Testis (tissue), 5 donors: ENCODE measurements around the gene C1QTNF5. TPM values are rescaled to one million over a fixed set of nuclear protein-coding genes. Genes with fewer than 3 reads are reported as not detected.
"Not testable (repeated sequence)": the region's sequence is repeated elsewhere in the genome, so short reads cannot be mapped to it uniquely, and the experiment has no call there.

Experiments used
- DNase-seq: peaks from one replicate; pipeline ENCODE4 v3.0.0-alpha.2; 2019
- H3K27ac ChIP-seq, 2 donors: fragments of 200-600 bp; sonication (generic); one replicate each; pipeline ENCODE4 v1.5.1; 2019
- H3K27me3 ChIP-seq: fragments of 200-600 bp; sonication (generic); one replicate; pipeline ENCODE4 v1.5.1; 2019
- H3K36me3 ChIP-seq: fragments of 200-600 bp; sonication (generic); one replicate; pipeline ENCODE4 v1.5.1; 2017; ENCODE audit warnings: low read depth; ENCODE audit errors: missing control alignments
- H3K4me1 ChIP-seq: fragments of 200-600 bp; sonication (generic); one replicate; pipeline ENCODE4 v1.5.1; 2019
- H3K4me3 ChIP-seq, 2 donors: fragments of 200-600 bp; sonication (generic); one replicate each; pipeline ENCODE4 v1.5.1; 2017 to 2019
- H3K9me3 ChIP-seq: fragments of 200-600 bp; sonication (generic); one replicate; pipeline ENCODE4 v1.5.1; 2017
- CTCF ChIP-seq, 3 experiments: fragments of 450-650 bp in 2 of 3; fragments of 200-600 bp in 1 of 3; sonication (generic) in 1 of 3; IDR thresholded peaks; one replicate each; pipeline ENCODE4 v1.5.1; 2016 to 2019; ENCODE audit warnings: antibody characterized with exemption in 3 of 3, mild to moderate bottlenecking in 2 of 3, moderate library complexity in 1 of 3
- POLR2A ChIP-seq: fragments of 450-650 bp; IDR thresholded peaks from one replicate; pipeline ENCODE4 v1.6.1; 2017; ENCODE audit warnings: antibody characterized with exemption, mild to moderate bottlenecking, moderate library complexity
- whole genome bisulfite sequencing, 2 donors: methylation state at CpG; one replicate each; pipeline ENCODE4 v1.1.5; 2018; 5-methylcytosine and 5-hydroxymethylcytosine counted together
- intact Hi-C: fragments of 100-400 bp; cut with DNase I; formaldehyde crosslinking; loops from one replicate; pipeline ENCODE4 v1.15.1; 2023; ENCODE audit warnings: low total_unique reads
- long read RNA-seq, 2 donors: transcript quantifications; one replicate each; lab custom pipeline, GENCODE V29; 2026
- polyA plus RNA-seq: library from polyadenylated mRNA; stranded (reverse); fragments of 350-450 nt; fragmentation: Illumina TruSeq; extraction: RNeasy Lipid Tissue Mini Kit (QIAGEN cat#74804); gene quantifications from one replicate; pipeline ENCODE4 v1.2.3, GENCODE V29; 2014; ENCODE audit warnings: low read depth, low replicate concordance; ENCODE audit not compliant: insufficient read depth
- total RNA-seq, 2 donors: library from RNA; depleted of rRNA; stranded (reverse); fragments of >200 nt; gene quantifications; one replicate each; pipeline ENCODE4 v1.2.3, GENCODE V29; 2016

The C1QTNF5 gene, protein sequence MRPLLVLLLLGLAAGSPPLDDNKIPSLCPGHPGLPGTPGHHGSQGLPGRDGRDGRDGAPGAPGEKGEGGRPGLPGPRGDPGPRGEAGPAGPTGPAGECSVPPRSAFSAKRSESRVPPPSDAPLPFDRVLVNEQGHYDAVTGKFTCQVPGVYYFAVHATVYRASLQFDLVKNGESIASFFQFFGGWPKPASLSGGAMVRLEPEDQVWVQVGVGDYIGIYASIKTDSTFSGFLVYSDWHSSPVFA
- total RNA-seq: 1 to 10 TPM; 4.7 to 5.3 TPM
- 12.6 TPM for polyA plus RNA-seq
- long read RNA-seq, donor 1, transcript C1QTNF5-202 (3 exons, 1,356 nt): minor isoform, 5 of 19 reads
- long read RNA-seq, donor 1, transcript C1QTNF5-203 (2 exons, 1,046 nt): major isoform, 14 of 19 reads
- long read RNA-seq, donor 1, partial matches to known transcripts: 0 of 19 reads
- long read RNA-seq, donor 1, other reads (novel, unspliced or antisense): 0 of 19 reads
- long read RNA-seq, donor 2, transcript C1QTNF5-203 (2 exons, 1,046 nt): major isoform, 8 of 14 reads
- long read RNA-seq, donor 2, transcript C1QTNF5-202 (3 exons, 1,356 nt): minor isoform, 6 of 14 reads
- long read RNA-seq, donor 2, partial matches to known transcripts: 0 of 14 reads
- long read RNA-seq, donor 2, other reads (novel, unspliced or antisense): 0 of 14 reads

DNA sequence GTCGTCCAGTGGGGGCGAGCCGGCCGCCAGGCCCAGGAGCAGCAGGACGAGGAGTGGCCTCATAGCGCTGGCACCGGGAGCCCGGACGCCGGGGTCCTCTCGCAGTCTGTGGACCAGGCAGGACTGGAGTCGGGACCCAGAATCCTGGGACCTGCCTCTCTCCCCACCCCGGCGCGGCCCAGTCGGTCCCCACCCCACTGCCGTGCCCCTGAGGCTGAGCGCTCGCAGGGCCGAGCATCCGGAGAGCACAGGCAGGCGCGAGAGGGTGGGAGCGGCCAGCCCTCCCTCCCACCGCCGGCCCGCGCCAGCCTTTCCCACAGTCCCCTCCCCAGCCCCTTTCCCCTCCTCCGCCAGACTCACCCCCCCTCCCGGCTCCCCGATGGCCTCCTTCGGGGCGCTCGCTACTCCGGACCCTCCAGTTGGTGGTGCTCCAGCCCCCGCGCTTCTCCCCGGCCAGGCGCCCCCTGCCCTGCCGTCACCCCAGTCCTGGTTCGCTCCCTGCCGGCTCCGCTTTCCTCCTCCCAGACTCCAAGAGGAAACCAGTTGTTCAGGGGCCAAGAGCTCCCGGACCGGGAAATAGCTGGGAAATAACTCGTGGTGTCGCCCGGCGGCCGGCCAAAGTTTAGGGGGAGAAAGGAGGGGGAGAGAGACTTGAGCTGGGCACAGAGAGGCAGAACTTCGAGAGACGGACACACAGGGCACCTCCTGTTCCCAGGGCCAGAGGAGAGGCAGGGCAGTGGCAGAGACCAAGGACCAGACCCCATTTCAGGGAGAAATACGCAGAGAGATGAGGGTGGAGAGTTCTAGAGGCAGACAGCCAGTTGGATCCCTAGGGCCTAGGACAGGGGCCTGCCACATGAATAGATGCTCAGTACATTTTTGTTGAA is at the start of gene C1QTNF5:
Gene C1QTNF5 (minus strand): TSS at position 549 of the 887 bp plus-strand sequence. CDS start 486 bp downstream, at position 63.
- H3K27me3 ChIP-seq: no peaks in the 10 kb centered on the region
- intact Hi-C loops: no loop called here
- H3K4me1 ChIP-seq: peaks cover 25% of the 10 kb centered on the region
- TF ChIP-seq CTCF (IDR thresholded peaks at IDR 0.05) (no peak), POLR2A (no peak)
- peak within 1 kb of the TSS; percentile 50 to 58 for H3K4me3 ChIP-seq
- H3K27ac ChIP-seq: peak within 1 kb of the TSS; percentile 59 to 73
- WGBS, 2 donors: 1 to 3% methylated on average over 11 to 44 of the region's 53 CpGs
- H3K36me3 ChIP-seq: no peaks in the 10 kb centered on the region
- DNase-seq: peak; percentile 80
- H3K9me3 ChIP-seq: no peaks in the 10 kb centered on the region

- H3K36me3 ChIP-seq: no peaks in the 10 kb centered on the region
- H3K9me3 ChIP-seq: no peaks in the 10 kb centered on the region
- H3K27me3 ChIP-seq: no peaks in the 10 kb centered on the region
- H3K4me1 ChIP-seq: no peaks in the 10 kb centered on the region
- no peak overlapping the region for H3K4me3 ChIP-seq
- WGBS, 2 donors: 78 to 80% methylated on average over 5 of the region's 5 CpGs
- intact Hi-C loops: no loop called here
- TF ChIP-seq POLR2A: no peak
- no peak for TF ChIP-seq CTCF (IDR thresholded peaks at IDR 0.05)
- no peak overlapping the region for H3K27ac ChIP-seq
- DNase-seq: no peak
Measured at GRCh38 chr11:119389611-119390254, 49.0 kb upstream of the C1QTNF5 start.

DNA sequence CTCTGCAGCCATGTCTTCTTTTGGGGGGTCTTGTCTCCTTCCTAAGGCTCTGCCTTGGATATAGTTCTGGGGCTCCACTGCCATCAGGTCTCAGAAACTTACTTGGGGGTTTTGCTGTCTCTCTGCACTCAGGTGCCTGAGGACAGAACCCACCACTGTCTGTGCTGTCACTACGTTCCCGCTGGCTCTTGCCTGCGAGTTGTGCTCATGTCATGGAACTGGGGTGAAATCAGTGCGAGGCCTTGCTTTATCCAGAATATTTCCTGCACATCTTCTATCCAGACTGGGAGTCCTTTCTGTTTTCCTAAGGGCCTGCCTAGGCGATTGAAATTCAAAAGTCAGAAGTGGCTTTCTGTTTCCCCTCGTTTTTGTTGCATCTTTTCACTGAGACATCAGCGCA is 47.4 kb upstream of the C1QTNF5 start:
- 88 to 92% methylated on average over 7 of the region's 7 CpGs for WGBS, 2 donors
- Histone ChIP-seq H3K27me3 (no peaks in the 10 kb centered on the region), H3K4me3 (no peak overlapping the region), H3K36me3 (no peaks in the 10 kb centered on the region), H3K9me3 (no peaks in the 10 kb centered on the region), H3K27ac (no peak overlapping the region), H3K4me1 (no peaks in the 10 kb centered on the region)
- TF ChIP-seq POLR2A (no peak), CTCF (IDR thresholded peaks at IDR 0.05) (no peak)
- DNase-seq: no peak
- intact Hi-C loops: no loop called here

DNA sequence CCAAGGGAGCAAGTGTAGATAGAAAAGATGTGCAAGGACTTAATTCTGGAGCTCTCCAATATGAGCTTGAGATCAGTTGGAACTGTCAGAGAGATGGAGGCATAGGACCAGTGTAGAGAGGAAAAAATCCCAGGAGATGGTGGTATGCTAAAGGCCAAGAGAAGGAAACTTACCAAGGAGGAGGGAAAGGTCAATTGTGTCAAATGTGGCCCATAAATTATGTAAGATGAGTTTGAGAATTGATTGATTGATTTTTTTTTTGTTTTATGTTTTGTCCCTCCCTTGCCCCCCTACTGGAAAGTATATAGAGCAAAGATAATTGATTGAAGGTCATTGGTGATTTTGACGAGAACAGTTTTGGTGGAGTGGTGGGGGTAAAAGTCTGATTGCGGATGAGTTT is 43.6 kb upstream of the C1QTNF5 start:
- Histone ChIP-seq H3K36me3 (no peaks in the 10 kb centered on the region), H3K4me3 (no peak overlapping the region), H3K4me1 (peaks cover 5% of the 10 kb centered on the region), H3K27ac (no peak overlapping the region), H3K9me3 (no peaks in the 10 kb centered on the region), H3K27me3 (no peaks in the 10 kb centered on the region)
- TF ChIP-seq POLR2A (no peak), CTCF (IDR thresholded peaks at IDR 0.05) (no peak)
- intact Hi-C loops: no loop called here
- 79 to 81% methylated on average over 2 of the region's 2 CpGs for WGBS, 2 donors
- no peak for DNase-seq

DNA sequence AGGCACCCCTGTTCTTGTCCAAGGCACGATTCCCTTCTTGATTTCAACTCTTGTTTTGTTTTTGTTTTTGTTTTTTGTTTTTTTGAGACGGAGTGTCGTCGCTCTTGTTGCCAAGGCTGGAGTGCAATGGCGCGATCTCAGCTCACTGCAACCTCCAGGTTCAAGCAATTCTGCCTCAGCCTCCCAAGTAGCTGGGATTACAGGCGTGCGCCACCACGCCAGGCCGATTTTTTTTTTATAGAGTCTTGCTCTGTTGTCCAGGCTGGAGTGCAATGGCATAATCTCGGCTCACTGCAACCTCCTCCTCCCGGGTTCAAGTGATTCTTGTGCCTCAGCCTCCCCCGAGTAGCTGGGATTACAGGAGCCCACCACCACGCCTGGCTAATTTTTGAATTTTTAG is 41.8 kb upstream of the C1QTNF5 start:
- H3K36me3 ChIP-seq, H3K9me3 ChIP-seq, H3K4me1 ChIP-seq, DNase-seq, H3K27me3 ChIP-seq, H3K4me3 ChIP-seq, H3K27ac ChIP-seq, intact Hi-C loops: not testable (repeated sequence)
- 62 to 70% methylated on average over 14 of the region's 14 CpGs for WGBS, 2 donors
